SK-N-SH (cell line): ENCODE results near the gene PRKD3. TPM values are rescaled to one million over a fixed set of nuclear protein-coding genes. Genes with fewer than 3 reads are reported as not detected.

Experiments used
- CTCF ChIA-PET: fragments of 300-600, 350-600 bp; formaldehyde crosslinking; extraction: SDS; loops from one replicate; lab custom pipeline; 2021; lab: Yijun Ruan, JAX
- POLR2A ChIA-PET: fragments of 350-600 bp; sonication (Branson Sonifier 250); formaldehyde crosslinking; extraction: SDS; loops from one replicate; lab custom pipeline; 2020; ENCODE audit warnings: antibody characterized with exemption, inconsistent platforms; lab: Yijun Ruan, JAX
- DNase-seq: peaks from one replicate; pipeline ENCODE4 v3.0.0; 2012
- H2AFZ ChIP-seq: fragments of 200-600 bp; sonication (generic); 2 replicates; pipeline ENCODE4 v1.8.1; 2016; ENCODE audit warnings: antibody characterized with exemption, mild to moderate bottlenecking, low read depth
- H3F3A ChIP-seq: fragments of 200-600 bp; sonication (generic); replicated peaks from 2 replicates; pipeline ENCODE3; 2016; ENCODE audit warnings: antibody characterized with exemption, mild to moderate bottlenecking; ENCODE audit not compliant: insufficient read depth
- H3K27ac ChIP-seq, 2 experiments: fragments of 200-500 bp in 1 of 2; fragments of 200-600 bp in 1 of 2; sonication (Bioruptor generic) in 1 of 2; sonication (generic), shearing (Covaris generic) in 1 of 2; 2 replicates each; pipeline versions ENCODE4 v1.5.1 to v1.6.1; 2014 to 2016; ENCODE audit warnings: low read depth in 2 of 2, inconsistent platforms in 1 of 2, low read length in 1 of 2, mild to moderate bottlenecking in 1 of 2, mixed read lengths in 1 of 2
- H3K27me3 ChIP-seq: fragments of 200-600 bp; sonication (generic), shearing (Covaris generic); 2 replicates; pipeline ENCODE4 v1.6.1; 2016; ENCODE audit warnings: mixed run types; ENCODE audit not compliant: insufficient read depth
- H3K36me3 ChIP-seq, 2 experiments: fragments of 200-500 bp in 1 of 2; fragments of 200-600 bp in 1 of 2; sonication (Bioruptor generic) in 1 of 2; sonication (generic) in 1 of 2; replicated peaks in 1 of 2; 2 replicates each; pipeline versions ENCODE3 to v1.5.1; 2014 to 2016; ENCODE audit warnings: low read length in 1 of 2, mild to moderate bottlenecking in 1 of 2; ENCODE audit not compliant: insufficient read depth in 2 of 2, control insufficient read depth in 1 of 2
- H3K4me1 ChIP-seq, 2 experiments: fragments of 200-500 bp in 1 of 2; fragments of 200-600 bp in 1 of 2; sonication (Bioruptor generic) in 1 of 2; sonication (generic), shearing (Covaris generic) in 1 of 2; 2 replicates each; pipeline versions ENCODE4 v1.5.1 to v1.6.1; 2014 to 2016; ENCODE audit warnings: low read depth in 1 of 2, low read length in 1 of 2, mixed run types in 1 of 2; ENCODE audit not compliant: insufficient read depth in 2 of 2, control insufficient read depth in 1 of 2
- H3K4me2 ChIP-seq: fragments of 200-600 bp; sonication (generic), shearing (Covaris generic); 2 replicates; pipeline ENCODE4 v1.6.1; 2017; ENCODE audit warnings: mixed run types
- H3K4me3 ChIP-seq, 2 experiments: fragments of 200-500 bp in 1 of 2; fragments of 200-600 bp in 1 of 2; sonication (Bioruptor generic) in 1 of 2; sonication (generic), shearing (Covaris generic) in 1 of 2; 2 replicates each; pipeline versions ENCODE4 v1.5.1 to v1.8.1; 2014 to 2016; ENCODE audit warnings: low read depth in 2 of 2, inconsistent platforms in 1 of 2, low read length in 1 of 2, mild to moderate bottlenecking in 1 of 2, mixed read lengths in 1 of 2, moderate library complexity in 1 of 2
- H3K79me2 ChIP-seq: fragments of 200-600 bp; sonication (generic); 2 replicates; pipeline ENCODE4 v1.8.1; 2017; ENCODE audit warnings: mild to moderate bottlenecking; ENCODE audit not compliant: insufficient read depth
- H3K9ac ChIP-seq: fragments of 200-600 bp; sonication (generic); 2 replicates; pipeline ENCODE4 v1.6.1; 2017; ENCODE audit warnings: mixed run types
- H3K9me2 ChIP-seq: fragments of 200-600 bp; sonication (generic); 2 replicates; pipeline ENCODE4 v1.6.1; 2017; ENCODE audit warnings: mixed run types
- H3K9me3 ChIP-seq: fragments of 200-600 bp; sonication (generic); 2 replicates; pipeline ENCODE4 v1.6.1; 2017; ENCODE audit warnings: mixed run types, mild to moderate bottlenecking, moderate library complexity
- H4K20me1 ChIP-seq: fragments of 200-600 bp; sonication (generic); 2 replicates; pipeline ENCODE4 v1.6.1; 2017; ENCODE audit warnings: mild to moderate bottlenecking, mixed run types; ENCODE audit not compliant: insufficient read depth
- EZH2phosphoT487 ChIP-seq: fragments of 200-600 bp; sonication (generic); IDR thresholded peaks from 2 replicates; pipeline ENCODE4 v1.6.1; 2017; ENCODE audit warnings: low read depth, mixed run types, mild to moderate bottlenecking, antibody characterized with exemption, moderate library complexity, borderline replicate concordance
- FOXJ3 ChIP-seq: sonication (generic); formaldehyde crosslinking; IDR thresholded peaks from 2 replicates; pipeline ENCODE4 v1.5.1; 2020; ENCODE audit warnings: mild to moderate bottlenecking, missing genetic modification reagents
- FOXM1 ChIP-seq: IDR thresholded peaks from 2 replicates; pipeline ENCODE4 v1.4.0; 2012; ENCODE audit warnings: low read depth, mild to moderate bottlenecking
- GABPA ChIP-seq: IDR thresholded peaks from 2 replicates; pipeline ENCODE4 v1.4.0; 2012; ENCODE audit warnings: low read depth, mild to moderate bottlenecking
- GATA2 ChIP-seq: sonication (generic); formaldehyde crosslinking; IDR thresholded peaks from 2 replicates; pipeline ENCODE4 v1.5.0; 2020; ENCODE audit warnings: mild to moderate bottlenecking, missing genetic modification reagents
- IRF3 ChIP-seq: fragments of 150-350 bp; IDR thresholded peaks from 2 replicates; pipeline ENCODE4 v1.6.1; 2016; ENCODE audit warnings: mild to moderate bottlenecking, low read depth, low read length
- NRF1 ChIP-seq: IDR thresholded peaks from 2 replicates; pipeline ENCODE4 v1.6.1; 2012; ENCODE audit warnings: low read depth, mild to moderate bottlenecking, low read length
- POLR2AphosphoS5 ChIP-seq: IDR thresholded peaks from 2 replicates; pipeline ENCODE4 v1.6.1; 2012; ENCODE audit warnings: low read depth, low read length
- RXRA ChIP-seq: IDR thresholded peaks from 2 replicates; pipeline ENCODE4 v1.4.0; 2012; ENCODE audit warnings: low read depth, mild to moderate bottlenecking, borderline replicate concordance
- TCF12 ChIP-seq: IDR thresholded peaks from 2 replicates; pipeline ENCODE4 v1.4.0; 2012
- TEAD4 ChIP-seq: IDR thresholded peaks from 2 replicates; pipeline ENCODE4 v1.4.0; 2012; ENCODE audit warnings: mild to moderate bottlenecking, borderline replicate concordance; ENCODE audit not compliant: insufficient read depth
- WGBS: methylation state at CpG from one replicate; pipeline ENCODE4 v1.1.6; 2017; ENCODE audit warnings: low lambda C conversion rate; 5-methylcytosine and 5-hydroxymethylcytosine counted together
- polyA plus RNA-seq, 3 experiments: library from polyadenylated mRNA; depleted of rRNA; stranded (reverse); fragments of >200 nt; gene quantifications; 2 replicates each; pipeline ENCODE4 v1.2.3, GENCODE V29; 2012

Gene PRKD3
- polyA plus RNA-seq, 1 of the 3 experiments (the other 2 are of a cell fraction), result 15.9 TPM

- no peak overlapping the region; a peak in 1 of 4 replicates for H3K27ac ChIP-seq
- H3F3A ChIP-seq, result peaks cover 5% of the 10 kb centered on the region
- peaks cover 8 to 11% of the 10 kb centered on the region in 2 experiments; a peak in 2 of 4 replicates for H3K4me1 ChIP-seq
- no peaks in the 10 kb centered on the region for H3K36me3 ChIP-seq
- 75% methylated on average over 4 of the region's 4 CpGs for WGBS
- H3K9ac ChIP-seq, result no peak overlapping the region
- no peak overlapping the region for H3K4me3 ChIP-seq
- ChIA-PET CTCF (interaction anchor here (1.1 to 3.0 kb wide), 5 partner anchors 11 to 57 kb away, joined by 3 to 11 read pairs (median 5); no protein-coding TSS in a partner anchor), POLR2A (no interaction called here)
- TF ChIP-seq GATA2, result peak; percentile 32; the same call in 1 of the 2 replicates
- no peak for TF ChIP-seq FOXJ3 (CRISPR knock-in tag)
- TF ChIP-seq EZH2phosphoT487, result no peak
- TF ChIP-seq RXRA, result no peak
- TF ChIP-seq NRF1, result no peak
- H3K27me3 ChIP-seq, result no peaks in the 10 kb centered on the region
- no peaks in the 10 kb centered on the region for H3K9me3 ChIP-seq
- H3K9me2 ChIP-seq, result no peaks in the 10 kb centered on the region
- no peaks in the 10 kb centered on the region for H3K79me2 ChIP-seq
- H2AFZ ChIP-seq, result no peak overlapping the region
- H3K4me2 ChIP-seq, result no peak overlapping the region
- H4K20me1 ChIP-seq, result no peaks in the 10 kb centered on the region
- DNase-seq, result no peak
Measured at GRCh38 chr2:37338933-37339332, 14.3 kb upstream of the PRKD3 start.

- no peak overlapping the region for H3K4me2 ChIP-seq
- 80% methylated on average over 7 of the region's 7 CpGs for WGBS
- H4K20me1 ChIP-seq, result no peaks in the 10 kb centered on the region
- CTCF ChIA-PET, result interaction anchor here (1.1 to 3.0 kb wide), 3 partner anchors 10 to 58 kb away, joined by 3 to 11 read pairs (median 11); no protein-coding TSS in a partner anchor
- no peaks in the 10 kb centered on the region for H3K9me3 ChIP-seq
- H3K4me3 ChIP-seq, result no peak overlapping the region
- no peaks in the 10 kb centered on the region for H3K27me3 ChIP-seq
- no peak overlapping the region for H2AFZ ChIP-seq
- POLR2A ChIA-PET, result no interaction called here
- no peaks in the 10 kb centered on the region for H3K79me2 ChIP-seq
- no peak overlapping the region for H3K9ac ChIP-seq
- no peak for DNase-seq
- no peaks in the 10 kb centered on the region for H3F3A ChIP-seq
- no peak for TF ChIP-seq IRF3
- TF ChIP-seq GABPA, result no peak
- TF ChIP-seq POLR2AphosphoS5, result no peak
- no peak for TF ChIP-seq TCF12
- no peak for TF ChIP-seq EZH2phosphoT487
- TF ChIP-seq FOXM1, result no peak
- no peak for TF ChIP-seq TEAD4
- H3K27ac ChIP-seq, result no peak overlapping the region
- no peaks in the 10 kb centered on the region for H3K36me3 ChIP-seq
- peaks cover 0 to 10% of the 10 kb centered on the region in 2 experiments; a peak in 2 of 4 replicates for H3K4me1 ChIP-seq
- H3K9me2 ChIP-seq, result no peaks in the 10 kb centered on the region
Measured at GRCh38 chr2:37337620-37338280, 13.1 kb upstream of the PRKD3 start.
